Bronchial epithelial cell (primary cell): ENCODE results near the gene KRT74. TPM values are rescaled to one million over a fixed set of nuclear protein-coding genes. Genes with fewer than 3 reads are reported as not detected.

Experiments
- total RNA-seq: library from RNA; depleted of rRNA; stranded (reverse); fragments of >200 nt; gene quantifications from 2 replicates; pipeline ENCODE4 v1.2.1, GENCODE V29; 2014

KRT74 gene
- total RNA-seq, 1 donor from 2014 or later, result not detected

Other genes with a start within 250 kb of the KRT74 start
- not detected in 2 replicates for gene KRT85, start 206.4 kb downstream of the KRT74 start, total RNA-seq
- gene KRT84, start 188.2 kb downstream of the KRT74 start, total RNA-seq, result not detected in 2 replicates
- not detected in 2 replicates for gene KRT82, start 167.5 kb downstream of the KRT74 start, total RNA-seq
- gene KRT75, start 139.5 kb downstream of the KRT74 start, total RNA-seq, result 1.8 and 7.3 TPM in 2 replicates
- gene KRT6B, start 121.7 kb downstream of the KRT74 start, total RNA-seq, result 287 and 1,881 TPM in 2 replicates
- gene KRT6C, start 100.0 kb downstream of the KRT74 start, total RNA-seq, result 16.8 and 138 TPM in 2 replicates
- 13,929 and 17,192 TPM in 2 replicates for gene KRT6A, start 80.6 kb downstream of the KRT74 start, total RNA-seq
- 6,770 and 10,597 TPM in 2 replicates for gene KRT5, start 53.4 kb downstream of the KRT74 start, total RNA-seq
- gene KRT71, start 20.7 kb downstream of the KRT74 start, total RNA-seq, result not detected in 2 replicates
- gene KRT72, start 27.6 kb upstream of the KRT74 start, total RNA-seq, result not detected in 2 replicates
- gene KRT73, start 44.7 kb upstream of the KRT74 start, total RNA-seq, result not detected in 2 replicates
- not detected in 2 replicates for gene KRT2, start 78.4 kb upstream of the KRT74 start, total RNA-seq
- not detected in 2 replicates for gene KRT1, start 106.6 kb upstream of the KRT74 start, total RNA-seq
- under 0.01 TPM in 1 of 2 replicates, not detected in the other for gene KRT77, start 129.7 kb upstream of the KRT74 start, total RNA-seq
- not detected in 2 replicates for gene KRT76, start 203.5 kb upstream of the KRT74 start, total RNA-seq
- under 0.01 and 0.13 TPM in 2 replicates for gene KRT3, start 222.3 kb upstream of the KRT74 start, total RNA-seq
- gene KRT4, start 240.3 kb upstream of the KRT74 start, total RNA-seq, result 66.6 and 171 TPM in 2 replicates